HEK293 (cell line): ENCODE results near the gene INTS6.
A peak's percentile ranks its signal among the peaks of the same experiment; 100 is the strongest.

Experiments used
- GLI2 ChIP-seq: fragments of 450-650 bp; formaldehyde crosslinking; IDR thresholded peaks from 2 replicates; pipeline ENCODE4; 2017; ENCODE audit warnings: missing biosample characterization, missing genetic modification characterization, low read depth, borderline replicate concordance
- HOXA7 ChIP-seq: sonication (generic); formaldehyde crosslinking; IDR thresholded peaks from 2 replicates; pipeline ENCODE4 v1.8.1; 2022; ENCODE audit warnings: missing genetic modification reagents, borderline replicate concordance
- KLF7 ChIP-seq: fragments of 450-650 bp; formaldehyde crosslinking; IDR thresholded peaks from 2 replicates; pipeline ENCODE4 v1.5.1; 2016; ENCODE audit warnings: missing biosample characterization, missing genetic modification characterization, borderline replicate concordance
- SETDB1 ChIP-seq: IDR thresholded peaks from one replicate; pipeline ENCODE4 v1.6.1; 2017; ENCODE audit warnings: mild to moderate bottlenecking, low read length, moderate library complexity, mixed read lengths; ENCODE audit not compliant: insufficient read length
- SP3 ChIP-seq: fragments of 450-650 bp; formaldehyde crosslinking; IDR thresholded peaks from 2 replicates; pipeline ENCODE4 v1.5.1; 2016; ENCODE audit warnings: missing biosample characterization, missing genetic modification characterization
- TCF7L2 ChIP-seq: IDR thresholded peaks from 2 replicates; pipeline ENCODE4 v1.6.1; 2011; ENCODE audit warnings: low read depth, mild to moderate bottlenecking, inconsistent platforms, low read length, moderate library complexity, borderline replicate concordance
- TRIM28 ChIP-seq: IDR thresholded peaks from 2 replicates; pipeline ENCODE4 v1.6.1; 2011; ENCODE audit warnings: low read length, control low read depth, borderline replicate concordance
- ZBTB7A ChIP-seq: fragments of 450-650 bp; formaldehyde crosslinking; IDR thresholded peaks from 2 replicates; pipeline ENCODE4 v1.5.1; 2016; ENCODE audit warnings: low read depth, missing biosample characterization, missing genetic modification characterization
- ZBTB8A ChIP-seq: fragments of 450-650 bp; formaldehyde crosslinking; IDR thresholded peaks from 2 replicates; pipeline ENCODE4 v1.5.1; 2016; ENCODE audit warnings: missing biosample characterization, missing genetic modification characterization
- ZNF239 ChIP-seq: fragments of 450-650 bp; formaldehyde crosslinking; IDR thresholded peaks from 2 replicates; pipeline ENCODE4 v1.5.1; 2016; ENCODE audit warnings: missing biosample characterization, missing genetic modification characterization
- ZNF302 ChIP-seq: fragments of 450-650 bp; formaldehyde crosslinking; IDR thresholded peaks from 2 replicates; pipeline ENCODE4 v1.5.1; 2016; ENCODE audit warnings: missing biosample characterization, missing genetic modification characterization, low read depth
- ZNF37A ChIP-seq: fragments of 450-650 bp; IDR thresholded peaks from 2 replicates; pipeline ENCODE4 v1.5.1; 2018; ENCODE audit warnings: missing biosample characterization, missing genetic modification characterization
- ZNF560 ChIP-seq: fragments of 450-650 bp; formaldehyde crosslinking; IDR thresholded peaks from 2 replicates; pipeline ENCODE4 v1.5.1; 2017; ENCODE audit warnings: missing biosample characterization, missing genetic modification characterization, borderline replicate concordance
- ZNF621 ChIP-seq: fragments of 450-650 bp; formaldehyde crosslinking; IDR thresholded peaks from 2 replicates; pipeline ENCODE4 v1.5.1; 2017; ENCODE audit warnings: missing biosample characterization, missing genetic modification characterization
- ZNF623 ChIP-seq: fragments of 450-650 bp; formaldehyde crosslinking; IDR thresholded peaks from 2 replicates; pipeline ENCODE4 v1.5.1; 2016; ENCODE audit warnings: missing biosample characterization, missing genetic modification characterization
- TF ChIP-seq, protein P1 (sequence below): fragments of 450-650 bp; formaldehyde crosslinking; IDR thresholded peaks from 2 replicates; pipeline ENCODE4 v1.5.1; 2016; ENCODE audit warnings: missing biosample characterization, missing genetic modification characterization
- TF ChIP-seq, protein P2 (sequence below): fragments of 450-650 bp; formaldehyde crosslinking; IDR thresholded peaks from 2 replicates; pipeline ENCODE4 v1.5.1; 2016; ENCODE audit warnings: missing biosample characterization, missing genetic modification characterization
- TF ChIP-seq, protein P3 (sequence below): fragments of 450-650 bp; formaldehyde crosslinking; IDR thresholded peaks from 2 replicates; pipeline ENCODE4 v1.5.0; 2017; ENCODE audit warnings: missing biosample characterization, missing genetic modification characterization, borderline replicate concordance
- TF ChIP-seq, protein P4 (sequence below): fragments of 450-650 bp; formaldehyde crosslinking; IDR thresholded peaks from 2 replicates; pipeline ENCODE4 v1.5.1; 2016; ENCODE audit warnings: missing biosample characterization, missing genetic modification characterization
- TF ChIP-seq, protein P5 (sequence below): fragments of 450-650 bp; formaldehyde crosslinking; IDR thresholded peaks from 2 replicates; pipeline ENCODE4 v1.5.1; 2016; ENCODE audit warnings: missing biosample characterization, missing genetic modification characterization, borderline replicate concordance
- TF ChIP-seq, protein P6 (sequence below): fragments of 450-650 bp; formaldehyde crosslinking; optimal IDR thresholded peaks from 2 replicates; pipeline ENCODE3; 2016; ENCODE audit warnings: missing biosample characterization, mild to moderate bottlenecking, missing genetic modification characterization

INTS6 gene

DNA sequence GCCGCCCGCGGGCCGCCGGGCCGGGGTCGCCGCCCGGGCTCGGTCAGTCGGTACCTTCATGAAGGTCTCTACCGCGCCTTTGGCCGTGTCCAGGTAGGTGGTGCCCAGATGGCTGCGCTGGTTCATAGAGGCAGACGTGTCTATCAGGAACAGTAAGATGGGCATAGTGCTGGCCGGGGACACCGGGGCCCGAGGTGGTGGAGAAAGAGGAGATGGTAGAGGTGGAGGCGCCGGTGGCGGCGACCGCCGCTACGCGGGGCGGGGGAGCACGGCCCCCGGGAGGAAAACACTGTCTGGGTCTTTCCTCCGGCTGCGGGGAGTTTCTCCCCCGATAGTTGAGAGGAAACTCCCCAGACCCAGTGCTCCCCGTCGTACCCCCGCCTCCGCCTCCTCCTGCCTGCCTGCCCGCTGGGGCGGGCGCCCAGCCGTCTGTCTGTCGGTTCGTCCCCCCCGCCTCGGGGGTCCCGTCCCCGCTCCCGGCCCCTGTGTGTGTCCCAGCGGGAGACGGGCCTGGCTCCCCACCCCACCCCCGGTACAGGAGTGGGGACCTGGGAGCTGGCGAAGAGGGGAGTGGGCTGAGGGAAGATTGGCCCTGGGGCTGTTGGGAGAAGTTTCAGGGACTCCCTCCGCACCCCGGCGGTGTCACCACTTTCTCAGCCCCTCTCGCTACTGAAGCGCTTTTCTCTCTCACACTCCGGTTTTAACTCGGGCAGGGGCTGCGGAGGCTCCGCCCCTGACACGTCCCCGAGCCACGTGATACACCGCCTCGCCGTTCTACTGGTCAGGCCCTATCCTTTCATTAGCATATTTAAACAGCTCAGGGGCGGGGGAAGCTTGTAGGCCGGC is at the start of gene INTS6 (continued):
- TF ChIP-seq, protein P1, sequence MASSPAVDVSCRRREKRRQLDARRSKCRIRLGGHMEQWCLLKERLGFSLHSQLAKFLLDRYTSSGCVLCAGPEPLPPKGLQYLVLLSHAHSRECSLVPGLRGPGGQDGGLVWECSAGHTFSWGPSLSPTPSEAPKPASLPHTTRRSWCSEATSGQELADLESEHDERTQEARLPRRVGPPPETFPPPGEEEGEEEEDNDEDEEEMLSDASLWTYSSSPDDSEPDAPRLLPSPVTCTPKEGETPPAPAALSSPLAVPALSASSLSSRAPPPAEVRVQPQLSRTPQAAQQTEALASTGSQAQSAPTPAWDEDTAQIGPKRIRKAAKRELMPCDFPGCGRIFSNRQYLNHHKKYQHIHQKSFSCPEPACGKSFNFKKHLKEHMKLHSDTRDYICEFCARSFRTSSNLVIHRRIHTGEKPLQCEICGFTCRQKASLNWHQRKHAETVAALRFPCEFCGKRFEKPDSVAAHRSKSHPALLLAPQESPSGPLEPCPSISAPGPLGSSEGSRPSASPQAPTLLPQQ = no peak
- TF ChIP-seq ZNF623 (tag by site-specific recombination) (no peak), GLI2 (tag by site-specific recombination) (no peak), ZNF239 (tag by site-specific recombination) (no peak), ZBTB8A (tag by site-specific recombination) (peak; percentile 55), SETDB1 (no peak), ZNF37A (tag by site-specific recombination) (no peak), TCF7L2 (no peak), ZNF560 (tag by site-specific recombination) (no peak), ZBTB7A (tag by site-specific recombination) (peak; percentile 93), TRIM28 (no peak), HOXA7 (CRISPR knock-in tag) (no peak), ZNF302 (tag by site-specific recombination) (no peak), SP3 (peak; percentile 77), KLF7 (tag by site-specific recombination) (0 out of 2 replicates have a peak, but pooled peaks have one; percentile 23), ZNF621 (tag by site-specific recombination) (no peak)
- TF ChIP-seq, protein P2, sequence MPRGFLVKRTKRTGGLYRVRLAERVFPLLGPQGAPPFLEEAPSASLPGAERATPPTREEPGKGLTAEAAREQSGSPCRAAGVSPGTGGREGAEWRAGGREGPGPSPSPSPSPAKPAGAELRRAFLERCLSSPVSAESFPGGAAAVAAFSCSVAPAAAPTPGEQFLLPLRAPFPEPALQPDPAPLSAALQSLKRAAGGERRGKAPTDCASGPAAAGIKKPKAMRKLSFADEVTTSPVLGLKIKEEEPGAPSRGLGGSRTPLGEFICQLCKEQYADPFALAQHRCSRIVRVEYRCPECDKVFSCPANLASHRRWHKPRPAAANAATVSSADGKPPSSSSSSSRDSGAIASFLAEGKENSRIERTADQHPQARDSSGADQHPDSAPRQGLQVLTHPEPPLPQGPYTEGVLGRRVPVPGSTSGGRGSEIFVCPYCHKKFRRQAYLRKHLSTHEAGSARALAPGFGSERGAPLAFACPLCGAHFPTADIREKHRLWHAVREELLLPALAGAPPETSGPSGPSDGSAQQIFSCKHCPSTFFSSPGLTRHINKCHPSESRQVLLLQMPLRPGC (tag by site-specific recombination) = peak; percentile 12; the same call in 1 of the 2 replicates
- TF ChIP-seq, protein P3, sequence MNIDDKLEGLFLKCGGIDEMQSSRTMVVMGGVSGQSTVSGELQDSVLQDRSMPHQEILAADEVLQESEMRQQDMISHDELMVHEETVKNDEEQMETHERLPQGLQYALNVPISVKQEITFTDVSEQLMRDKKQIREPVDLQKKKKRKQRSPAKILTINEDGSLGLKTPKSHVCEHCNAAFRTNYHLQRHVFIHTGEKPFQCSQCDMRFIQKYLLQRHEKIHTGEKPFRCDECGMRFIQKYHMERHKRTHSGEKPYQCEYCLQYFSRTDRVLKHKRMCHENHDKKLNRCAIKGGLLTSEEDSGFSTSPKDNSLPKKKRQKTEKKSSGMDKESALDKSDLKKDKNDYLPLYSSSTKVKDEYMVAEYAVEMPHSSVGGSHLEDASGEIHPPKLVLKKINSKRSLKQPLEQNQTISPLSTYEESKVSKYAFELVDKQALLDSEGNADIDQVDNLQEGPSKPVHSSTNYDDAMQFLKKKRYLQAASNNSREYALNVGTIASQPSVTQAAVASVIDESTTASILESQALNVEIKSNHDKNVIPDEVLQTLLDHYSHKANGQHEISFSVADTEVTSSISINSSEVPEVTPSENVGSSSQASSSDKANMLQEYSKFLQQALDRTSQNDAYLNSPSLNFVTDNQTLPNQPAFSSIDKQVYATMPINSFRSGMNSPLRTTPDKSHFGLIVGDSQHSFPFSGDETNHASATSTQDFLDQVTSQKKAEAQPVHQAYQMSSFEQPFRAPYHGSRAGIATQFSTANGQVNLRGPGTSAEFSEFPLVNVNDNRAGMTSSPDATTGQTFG (tag by site-specific recombination) = no peak; the same call in 1 of the 2 replicates
- TF ChIP-seq, protein P4, sequence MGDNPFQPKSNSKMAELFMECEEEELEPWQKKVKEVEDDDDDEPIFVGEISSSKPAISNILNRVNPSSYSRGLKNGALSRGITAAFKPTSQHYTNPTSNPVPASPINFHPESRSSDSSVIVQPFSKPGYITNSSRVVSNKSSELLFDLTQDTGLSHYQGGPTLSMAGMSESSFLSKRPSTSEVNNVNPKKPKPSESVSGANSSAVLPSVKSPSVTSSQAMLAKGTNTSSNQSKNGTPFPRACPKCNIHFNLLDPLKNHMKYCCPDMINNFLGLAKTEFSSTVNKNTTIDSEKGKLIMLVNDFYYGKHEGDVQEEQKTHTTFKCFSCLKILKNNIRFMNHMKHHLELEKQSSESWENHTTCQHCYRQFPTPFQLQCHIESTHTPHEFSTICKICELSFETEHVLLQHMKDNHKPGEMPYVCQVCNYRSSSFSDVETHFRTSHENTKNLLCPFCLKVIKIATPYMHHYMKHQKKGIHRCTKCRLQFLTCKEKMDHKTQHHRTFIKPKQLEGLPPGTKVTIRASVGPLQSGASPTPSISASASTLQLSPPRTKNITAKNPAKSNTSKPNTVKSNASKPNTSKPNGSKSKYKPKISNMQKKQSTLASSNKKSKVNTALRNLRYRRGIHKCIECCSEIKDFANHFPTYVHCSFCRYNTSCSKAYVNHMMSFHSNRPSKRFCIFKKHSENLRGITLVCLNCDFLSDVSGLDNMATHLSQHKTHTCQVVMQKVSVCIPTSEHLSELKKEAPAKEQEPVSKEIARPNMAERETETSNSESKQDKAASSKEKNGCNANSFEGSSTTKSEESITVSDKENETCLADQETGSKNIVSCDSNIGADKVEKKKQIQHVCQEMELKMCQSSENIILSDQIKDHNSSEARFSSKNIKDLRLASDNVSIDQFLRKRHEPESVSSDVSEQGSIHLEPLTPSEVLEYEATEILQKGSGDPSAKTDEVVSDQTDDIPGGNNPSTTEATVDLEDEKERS = no peak; the same call in 1 of the 2 replicates
- TF ChIP-seq, protein P5, sequence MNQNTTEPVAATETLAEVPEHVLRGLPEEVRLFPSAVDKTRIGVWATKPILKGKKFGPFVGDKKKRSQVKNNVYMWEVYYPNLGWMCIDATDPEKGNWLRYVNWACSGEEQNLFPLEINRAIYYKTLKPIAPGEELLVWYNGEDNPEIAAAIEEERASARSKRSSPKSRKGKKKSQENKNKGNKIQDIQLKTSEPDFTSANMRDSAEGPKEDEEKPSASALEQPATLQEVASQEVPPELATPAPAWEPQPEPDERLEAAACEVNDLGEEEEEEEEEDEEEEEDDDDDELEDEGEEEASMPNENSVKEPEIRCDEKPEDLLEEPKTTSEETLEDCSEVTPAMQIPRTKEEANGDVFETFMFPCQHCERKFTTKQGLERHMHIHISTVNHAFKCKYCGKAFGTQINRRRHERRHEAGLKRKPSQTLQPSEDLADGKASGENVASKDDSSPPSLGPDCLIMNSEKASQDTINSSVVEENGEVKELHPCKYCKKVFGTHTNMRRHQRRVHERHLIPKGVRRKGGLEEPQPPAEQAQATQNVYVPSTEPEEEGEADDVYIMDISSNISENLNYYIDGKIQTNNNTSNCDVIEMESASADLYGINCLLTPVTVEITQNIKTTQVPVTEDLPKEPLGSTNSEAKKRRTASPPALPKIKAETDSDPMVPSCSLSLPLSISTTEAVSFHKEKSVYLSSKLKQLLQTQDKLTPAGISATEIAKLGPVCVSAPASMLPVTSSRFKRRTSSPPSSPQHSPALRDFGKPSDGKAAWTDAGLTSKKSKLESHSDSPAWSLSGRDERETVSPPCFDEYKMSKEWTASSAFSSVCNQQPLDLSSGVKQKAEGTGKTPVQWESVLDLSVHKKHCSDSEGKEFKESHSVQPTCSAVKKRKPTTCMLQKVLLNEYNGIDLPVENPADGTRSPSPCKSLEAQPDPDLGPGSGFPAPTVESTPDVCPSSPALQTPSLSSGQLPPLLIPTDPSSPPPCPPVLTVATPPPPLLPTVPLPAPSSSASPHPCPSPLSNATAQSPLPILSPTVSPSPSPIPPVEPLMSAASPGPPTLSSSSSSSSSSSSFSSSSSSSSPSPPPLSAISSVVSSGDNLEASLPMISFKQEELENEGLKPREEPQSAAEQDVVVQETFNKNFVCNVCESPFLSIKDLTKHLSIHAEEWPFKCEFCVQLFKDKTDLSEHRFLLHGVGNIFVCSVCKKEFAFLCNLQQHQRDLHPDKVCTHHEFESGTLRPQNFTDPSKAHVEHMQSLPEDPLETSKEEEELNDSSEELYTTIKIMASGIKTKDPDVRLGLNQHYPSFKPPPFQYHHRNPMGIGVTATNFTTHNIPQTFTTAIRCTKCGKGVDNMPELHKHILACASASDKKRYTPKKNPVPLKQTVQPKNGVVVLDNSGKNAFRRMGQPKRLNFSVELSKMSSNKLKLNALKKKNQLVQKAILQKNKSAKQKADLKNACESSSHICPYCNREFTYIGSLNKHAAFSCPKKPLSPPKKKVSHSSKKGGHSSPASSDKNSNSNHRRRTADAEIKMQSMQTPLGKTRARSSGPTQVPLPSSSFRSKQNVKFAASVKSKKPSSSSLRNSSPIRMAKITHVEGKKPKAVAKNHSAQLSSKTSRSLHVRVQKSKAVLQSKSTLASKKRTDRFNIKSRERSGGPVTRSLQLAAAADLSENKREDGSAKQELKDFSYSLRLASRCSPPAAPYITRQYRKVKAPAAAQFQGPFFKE (tag by site-specific recombination) = no peak
- TF ChIP-seq, protein P6, sequence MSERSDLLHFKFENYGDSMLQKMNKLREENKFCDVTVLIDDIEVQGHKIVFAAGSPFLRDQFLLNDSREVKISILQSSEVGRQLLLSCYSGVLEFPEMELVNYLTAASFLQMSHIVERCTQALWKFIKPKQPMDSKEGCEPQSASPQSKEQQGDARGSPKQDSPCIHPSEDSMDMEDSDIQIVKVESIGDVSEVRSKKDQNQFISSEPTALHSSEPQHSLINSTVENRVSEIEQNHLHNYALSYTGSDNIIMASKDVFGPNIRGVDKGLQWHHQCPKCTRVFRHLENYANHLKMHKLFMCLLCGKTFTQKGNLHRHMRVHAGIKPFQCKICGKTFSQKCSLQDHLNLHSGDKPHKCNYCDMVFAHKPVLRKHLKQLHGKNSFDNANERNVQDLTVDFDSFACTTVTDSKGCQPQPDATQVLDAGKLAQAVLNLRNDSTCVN = peak; percentile 67
